ENCODE measurements around the gene SPTLC2. TPM values are rescaled to one million over a fixed set of nuclear protein-coding genes. Genes with fewer than 3 reads are reported as not detected.
"Not testable (repeated sequence)": the region's sequence is repeated elsewhere in the genome, so short reads cannot be mapped to it uniquely, and the experiment has no call there.

SPTLC2 gene
- total RNA-seq, 8 experiments from 2014 or later, result 14.5 to 46.9 (median 20.0) TPM

- WGBS, 10 experiments, result 67 to 100% (median 94%) methylated on average over 1 to 7 of the region's 8 CpGs
- peaks cover 0 to 3% of the 10 kb centered on the region in 2 donors for H3K4me1 ChIP-seq (replicated peaks in 1 of 2)
- H3K4me3 ChIP-seq, result no peak overlapping the region
- H3K27ac ChIP-seq, result no peak overlapping the region
- in situ Hi-C loops (cut with MboI; ENCODE audit: low pct_unique_long_range_greater_than_20kb in 2 of 9, low sequenced_read_pairs in 9 of 9, unreplicated experiment in 9 of 9), result loop anchor here in 1 of 9 experiments (5.0 kb wide), 1 partner anchor 85 kb away; no protein-coding TSS in a partner anchor
- ATAC-seq (replicated peaks in 6 of 8), result no peak
Measured at GRCh38 chr14:77547512-77548180, 68.8 kb downstream of the SPTLC2 start.

GRCh38 chr14:77545171-77545570 lies 71.3 kb downstream of the SPTLC2 start:
- H3K4me1 ChIP-seq (replicated peaks in 1 of 2); ATAC-seq (replicated peaks in 6 of 8); H3K27ac ChIP-seq; H3K4me3 ChIP-seq: not testable (repeated sequence)
- in situ Hi-C loops (cut with MboI; ENCODE audit: low pct_unique_long_range_greater_than_20kb in 2 of 9, low sequenced_read_pairs in 9 of 9, unreplicated experiment in 9 of 9), result loop anchor here in 1 of 9 experiments (5.0 kb wide), 1 partner anchor 83 kb away; no protein-coding TSS in a partner anchor
- WGBS, 10 experiments, result 80 to 100% (median 96%) methylated on average over 1 to 8 of the region's 11 CpGs; no CpG with 5 or more reads in 2 of the 10 experiments

GRCh38 chr14:77544571-77544970 lies 71.9 kb downstream of the SPTLC2 start:
- Histone ChIP-seq H3K4me1 (replicated peaks in 1 of 2) (peaks cover 0 to 5% of the 10 kb centered on the region in 2 donors), H3K27ac (no peak overlapping the region), H3K4me3 (no peak overlapping the region)
- in situ Hi-C loops (cut with MboI; ENCODE audit: low pct_unique_long_range_greater_than_20kb in 2 of 9, low sequenced_read_pairs in 9 of 9, unreplicated experiment in 9 of 9), result no loop called here
- no peak for ATAC-seq (replicated peaks in 6 of 8)
- 93 to 100% (median 100%) methylated on average over 1 to 2 of the region's 2 CpGs; no CpG with 5 or more reads in 5 of the 10 experiments for WGBS, 10 experiments

GRCh38 chr14:77543637-77544334 lies 72.7 kb downstream of the SPTLC2 start:
- no peak for ATAC-seq (replicated peaks in 6 of 8)
- Histone ChIP-seq H3K4me1 (replicated peaks in 1 of 2) (peaks cover 0 to 5% of the 10 kb centered on the region in 2 donors), H3K4me3 (no peak overlapping the region), H3K27ac (no peak overlapping the region)
- WGBS, 10 experiments, result 80 to 100% (median 90%) methylated on average over 1 to 3 of the region's 3 CpGs; no CpG with 5 or more reads in 3 of the 10 experiments
- in situ Hi-C loops (cut with MboI; ENCODE audit: low pct_unique_long_range_greater_than_20kb in 2 of 9, low sequenced_read_pairs in 9 of 9, unreplicated experiment in 9 of 9), result no loop called here

GRCh38 chr14:77543240-77543551 lies 73.2 kb downstream of the SPTLC2 start:
- ATAC-seq (replicated peaks in 6 of 8), result peak in 1 of 8 experiments; percentile 13
- Histone ChIP-seq H3K4me1 (replicated peaks in 1 of 2) (peaks cover 0 to 5% of the 10 kb centered on the region in 2 donors), H3K4me3 (no peak overlapping the region), H3K27ac (no peak overlapping the region)
- in situ Hi-C loops (cut with MboI; ENCODE audit: low pct_unique_long_range_greater_than_20kb in 2 of 9, low sequenced_read_pairs in 9 of 9, unreplicated experiment in 9 of 9), result no loop called here
- WGBS, 10 experiments, result 60 to 100% (median 91%) methylated on average over 1 to 5 of the region's 5 CpGs

GRCh38 chr14:77542421-77543239 lies 73.8 kb downstream of the SPTLC2 start:
- no peak overlapping the region for H3K4me3 ChIP-seq
- in situ Hi-C loops (cut with MboI; ENCODE audit: low pct_unique_long_range_greater_than_20kb in 2 of 9, low sequenced_read_pairs in 9 of 9, unreplicated experiment in 9 of 9), result no loop called here
- WGBS, 10 experiments, result 12 to 67% (median 33%) methylated on average over 1 to 9 of the region's 11 CpGs
- no peak overlapping the region for H3K27ac ChIP-seq
- ATAC-seq (replicated peaks in 6 of 8), result peak in 3 of 8 experiments; percentile 24 to 81 (median 47)
- peaks cover 0 to 5% of the 10 kb centered on the region in 2 donors for H3K4me1 ChIP-seq (replicated peaks in 1 of 2)

- in situ Hi-C loops (cut with MboI; ENCODE audit: low pct_unique_long_range_greater_than_20kb in 2 of 9, low sequenced_read_pairs in 9 of 9, unreplicated experiment in 9 of 9), result no loop called here
- no peak overlapping the region for H3K4me3 ChIP-seq
- H3K4me1 ChIP-seq (replicated peaks in 1 of 2), result peaks cover 0 to 5% of the 10 kb centered on the region in 2 donors
- no peak overlapping the region for H3K27ac ChIP-seq
- 59 to 100% (median 94%) methylated on average over 2 to 4 of the region's 4 CpGs for WGBS, 10 experiments
- peak in 1 of 8 experiments; percentile 40 for ATAC-seq (replicated peaks in 6 of 8)
Measured at GRCh38 chr14:77541905-77542304, 74.5 kb downstream of the SPTLC2 start.

- H3K4me1 ChIP-seq (replicated peaks in 1 of 2); H3K27ac ChIP-seq; ATAC-seq (replicated peaks in 6 of 8); H3K4me3 ChIP-seq; in situ Hi-C loops (cut with MboI; ENCODE audit: low pct_unique_long_range_greater_than_20kb in 2 of 9, low sequenced_read_pairs in 9 of 9, unreplicated experiment in 9 of 9): not testable (repeated sequence)
- 92 to 100% (median 100%) methylated on average over 1 to 5 of the region's 5 CpGs; no CpG with 5 or more reads in 3 of the 10 experiments for WGBS, 10 experiments
Measured at GRCh38 chr14:77536951-77537350, 79.5 kb downstream of the SPTLC2 start.

- Histone ChIP-seq H3K4me1 (replicated peaks in 1 of 2) (no peaks in the 10 kb centered on the region), H3K4me3 (no peak overlapping the region), H3K27ac (no peak overlapping the region)
- ATAC-seq (replicated peaks in 6 of 8), result no peak
- in situ Hi-C loops (cut with MboI; ENCODE audit: low pct_unique_long_range_greater_than_20kb in 2 of 9, low sequenced_read_pairs in 9 of 9, unreplicated experiment in 9 of 9), result no loop called here
Measured at GRCh38 chr14:77531071-77531470, 85.4 kb downstream of the SPTLC2 start.

- in situ Hi-C loops (cut with MboI; ENCODE audit: low pct_unique_long_range_greater_than_20kb in 2 of 9, low sequenced_read_pairs in 9 of 9, unreplicated experiment in 9 of 9), result no loop called here
- Histone ChIP-seq H3K4me1 (replicated peaks in 1 of 2) (no peaks in the 10 kb centered on the region), H3K4me3 (no peak overlapping the region), H3K27ac (no peak overlapping the region)
- no peak for ATAC-seq (replicated peaks in 6 of 8)
Measured at GRCh38 chr14:77529963-77530362, 86.5 kb downstream of the SPTLC2 start.

GRCh38 chr14:77529213-77529612 lies 87.2 kb downstream of the SPTLC2 start:
- no peak overlapping the region for H3K27ac ChIP-seq
- no peak overlapping the region for H3K4me3 ChIP-seq
- ATAC-seq (replicated peaks in 6 of 8), result no peak
- H3K4me1 ChIP-seq (replicated peaks in 1 of 2), result no peaks in the 10 kb centered on the region
- in situ Hi-C loops (cut with MboI; ENCODE audit: low pct_unique_long_range_greater_than_20kb in 2 of 9, low sequenced_read_pairs in 9 of 9, unreplicated experiment in 9 of 9), result no loop called here
- 71 to 100% (median 93%) methylated on average over 1 to 2 of the region's 2 CpGs for WGBS, 10 experiments

- in situ Hi-C loops (cut with MboI; ENCODE audit: low pct_unique_long_range_greater_than_20kb in 2 of 9, low sequenced_read_pairs in 9 of 9, unreplicated experiment in 9 of 9); H3K27ac ChIP-seq; ATAC-seq (replicated peaks in 6 of 8); H3K4me1 ChIP-seq (replicated peaks in 1 of 2); H3K4me3 ChIP-seq: not testable (repeated sequence)
- WGBS, 10 experiments, result 79 to 100% (median 94%) methylated on average over 1 to 5 of the region's 5 CpGs; no CpG with 5 or more reads in 2 of the 10 experiments
Measured at GRCh38 chr14:77528701-77529100, 87.7 kb downstream of the SPTLC2 start.

- Histone ChIP-seq H3K4me1 (replicated peaks in 1 of 2) (no peaks in the 10 kb centered on the region), H3K27ac (no peak overlapping the region), H3K4me3 (no peak overlapping the region)
- ATAC-seq (replicated peaks in 6 of 8), result no peak
- in situ Hi-C loops (cut with MboI; ENCODE audit: low pct_unique_long_range_greater_than_20kb in 2 of 9, low sequenced_read_pairs in 9 of 9, unreplicated experiment in 9 of 9), result no loop called here
- 43 to 100% (median 100%) methylated on average over 1 of the region's 1 CpG for WGBS, 10 experiments
Measured at GRCh38 chr14:77526266-77526665, 90.2 kb downstream of the SPTLC2 start.
